Calu3 (cell line): ENCODE results near the gene RGL3. TPM values are rescaled to one million over a fixed set of nuclear protein-coding genes. Genes with fewer than 3 reads are reported as not detected.

Experiments
- BruUV-seq: library from RNA; stranded (reverse); fragments of 400-500 nt; replicated peaks from 2 replicates; lab custom pipeline; 2021; lab: Mats Ljungman, UMichigan
- CTCF ChIA-PET: fragments of 300-600 bp; sonication (Branson Sonifier 250); formaldehyde crosslinking; loops from one replicate; lab custom pipeline; 2022; ENCODE audit warnings: antibody characterized with exemption; lab: Charles Lee
- DNase-seq: peaks from one replicate; pipeline ENCODE4 v3.0.0; 2022
- H3K27ac Mint-ChIP-seq: one replicate; pipeline ENCODE4 v1.8.0; 2022; ENCODE audit warnings: mixed read lengths; ENCODE audit not compliant: unreplicated experiment
- H3K27me3 Mint-ChIP-seq: one replicate; pipeline ENCODE4 v1.8.0; 2022; ENCODE audit warnings: mixed read lengths; ENCODE audit not compliant: unreplicated experiment
- H3K36me3 Mint-ChIP-seq: one replicate; pipeline ENCODE4 v1.8.0; 2022; ENCODE audit warnings: mild to moderate bottlenecking, moderate library complexity, mixed read lengths; ENCODE audit not compliant: insufficient read depth, unreplicated experiment
- H3K4me1 Mint-ChIP-seq: one replicate; pipeline ENCODE4 v1.8.0; 2022; ENCODE audit warnings: mild to moderate bottlenecking, low read depth, mixed read lengths; ENCODE audit not compliant: unreplicated experiment
- H3K4me3 Mint-ChIP-seq: one replicate; pipeline ENCODE4 v1.8.0; 2022; ENCODE audit warnings: mild to moderate bottlenecking, low read depth, moderate library complexity, mixed read lengths; ENCODE audit not compliant: unreplicated experiment
- H3K9me3 Mint-ChIP-seq: one replicate; pipeline ENCODE4 v1.8.0; 2022; ENCODE audit warnings: low read depth, mixed read lengths; ENCODE audit not compliant: unreplicated experiment
- CTCF ChIP-seq: fragments of 200-600 bp; IDR thresholded peaks from one replicate; pipeline ENCODE4 v1.8.0; 2022; ENCODE audit warnings: antibody characterized with exemption; ENCODE audit not compliant: unreplicated experiment
- intact Hi-C: fragments of 100-400 bp; cut with micrococcal nuclease; formaldehyde crosslinking; loops from one replicate; pipeline ENCODE4 v1.10.0; 2022; ENCODE audit not compliant: unreplicated experiment
- total RNA-seq: library from RNA; stranded (reverse); gene quantifications from 2 replicates; pipeline ENCODE4 v1.2.3, GENCODE V29; 2022

Gene RGL3
- total RNA-seq, 1 experiment from 2014 or later = 84.1 TPM

GRCh38 chr19:11349171-11349570 lies 69.9 kb downstream of the RGL3 start:
- H3K27me3 Mint-ChIP-seq = no peaks in the 10 kb centered on the region
- BruUV-seq = no TSS peak
- no peak for DNase-seq
- no peaks in the 10 kb centered on the region for H3K9me3 Mint-ChIP-seq
- no peak for TF ChIP-seq CTCF
- no peak overlapping the region for H3K4me3 Mint-ChIP-seq
- intact Hi-C loops = no loop called here
- CTCF ChIA-PET = no interaction called here
- H3K4me1 Mint-ChIP-seq = peaks cover 15% of the 10 kb centered on the region
- peaks cover 35% of the 10 kb centered on the region for H3K36me3 Mint-ChIP-seq
- H3K27ac Mint-ChIP-seq = no peak overlapping the region

- intact Hi-C loops = no loop called here
- CTCF ChIA-PET = interaction anchor here (1.2 kb wide), 1 partner anchor 27 kb away, joined by 3 read pairs; no protein-coding TSS in a partner anchor
- H3K36me3 Mint-ChIP-seq = peaks cover 32% of the 10 kb centered on the region
Observed at GRCh38 chr19:11347546-11348039, 71.5 kb downstream of the RGL3 start.

DNA sequence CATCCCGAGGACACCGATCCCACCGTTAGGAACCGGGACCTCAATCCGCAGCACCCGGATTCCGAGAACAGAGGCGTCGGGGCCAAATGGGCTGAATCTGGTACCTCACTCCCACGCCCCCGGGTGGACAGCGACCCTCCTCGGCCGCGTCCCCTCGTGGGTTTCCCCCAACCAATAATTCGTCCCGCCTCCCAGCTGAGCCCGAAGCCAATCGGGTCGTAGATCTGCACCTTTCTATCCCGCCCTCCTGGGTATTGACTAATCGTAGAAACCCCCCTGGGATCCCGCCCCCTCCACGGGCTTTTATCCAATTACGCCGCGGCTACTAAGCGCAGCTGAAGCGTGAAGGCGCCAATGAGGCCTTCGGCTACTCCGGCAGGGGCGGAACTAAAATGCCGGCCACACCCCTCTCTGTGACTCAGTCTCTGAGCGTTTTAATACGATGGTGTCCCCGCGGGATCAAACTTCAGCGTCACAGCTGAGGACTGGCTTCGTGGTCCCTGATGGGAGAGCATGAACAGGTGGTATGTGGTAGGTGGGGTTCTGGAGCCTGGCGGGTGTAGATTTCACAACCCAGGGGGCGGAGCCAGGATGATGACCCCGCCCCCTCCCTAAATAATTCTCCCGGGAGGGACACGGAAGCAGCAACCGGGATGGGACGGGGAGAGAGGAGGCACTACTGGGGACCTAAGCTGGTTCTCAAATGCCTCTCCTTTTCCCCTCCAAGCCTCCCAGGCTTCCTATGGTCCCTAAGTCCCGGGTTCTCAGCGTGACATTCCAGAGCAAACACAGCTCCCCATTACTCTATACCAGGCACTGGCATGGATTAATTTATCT lies 72.8 kb downstream of the RGL3 start, which contains the start of the genes CCDC159 and TMEM205:
CCDC159 (plus strand) TSS at position 416 of the 837 bp plus-strand sequence; CDS start at position 504, 88 bp downstream.
TMEM205 (minus strand) TSS at position 165 of the 837 bp plus-strand sequence. CDS start 649 bp downstream, outside the sequence.
- no TSS peak for BruUV-seq
- H3K36me3 Mint-ChIP-seq = peaks cover 37% of the 10 kb centered on the region
- H3K27ac Mint-ChIP-seq = peak within 1 kb of the TSS; percentile 98
- CTCF ChIA-PET = interaction anchor here (0.5 to 1.4 kb wide), 7 partner anchors 23 to 262 kb away, joined by 3 to 6 read pairs (median 3); partner anchors contain the start of genes ODAD3 and PRKCSH
- no peaks in the 10 kb centered on the region for H3K9me3 Mint-ChIP-seq
- peak; percentile 95 for DNase-seq
- no peak for TF ChIP-seq CTCF
- no peaks in the 10 kb centered on the region for H3K27me3 Mint-ChIP-seq
- intact Hi-C loops = no loop called here
- peaks cover 15% of the 10 kb centered on the region for H3K4me1 Mint-ChIP-seq
- H3K4me3 Mint-ChIP-seq = peak within 1 kb of the TSS; percentile 94

More at GRCh38 chr19:11347546-11348039, 71.5 kb downstream of the RGL3 start:
- Mint-ChIP-seq H3K27me3 (no peaks in the 10 kb centered on the region), H3K4me1 (peaks cover 15% of the 10 kb centered on the region), H3K9me3 (no peaks in the 10 kb centered on the region), H3K4me3 (no peak overlapping the region), H3K27ac (no peak overlapping the region)
- BruUV-seq = no TSS peak
- DNase-seq = no peak
- TF ChIP-seq CTCF = no peak

- Mint-ChIP-seq H3K4me1 (peaks cover 15% of the 10 kb centered on the region), H3K27ac (peak overlapping the region; percentile 98), H3K4me3 (peak overlapping the region; percentile 94), H3K27me3 (no peaks in the 10 kb centered on the region), H3K36me3 (peaks cover 37% of the 10 kb centered on the region), H3K9me3 (no peaks in the 10 kb centered on the region)
- BruUV-seq = no TSS peak
- CTCF ChIA-PET = interaction anchor here (1.4 kb wide), 1 partner anchor 51 kb away, joined by 5 read pairs; no protein-coding TSS in a partner anchor
- intact Hi-C loops = no loop called here
- TF ChIP-seq CTCF = no peak
- no peak for DNase-seq
Observed at GRCh38 chr19:11345122-11345803, 73.9 kb downstream of the RGL3 start.
